Kidney tubule cell (primary cell): ENCODE data around the gene GALNT7.
"Not testable (repeated sequence)": the region's sequence is repeated elsewhere in the genome, so short reads cannot be mapped to it uniquely, and the experiment has no call there.

Experiments
- DNase-seq: peaks from one replicate; pipeline ENCODE4 v3.0.0-alpha.2; 2018; ENCODE audit warnings: low spot score

GALNT7 gene, protein sequence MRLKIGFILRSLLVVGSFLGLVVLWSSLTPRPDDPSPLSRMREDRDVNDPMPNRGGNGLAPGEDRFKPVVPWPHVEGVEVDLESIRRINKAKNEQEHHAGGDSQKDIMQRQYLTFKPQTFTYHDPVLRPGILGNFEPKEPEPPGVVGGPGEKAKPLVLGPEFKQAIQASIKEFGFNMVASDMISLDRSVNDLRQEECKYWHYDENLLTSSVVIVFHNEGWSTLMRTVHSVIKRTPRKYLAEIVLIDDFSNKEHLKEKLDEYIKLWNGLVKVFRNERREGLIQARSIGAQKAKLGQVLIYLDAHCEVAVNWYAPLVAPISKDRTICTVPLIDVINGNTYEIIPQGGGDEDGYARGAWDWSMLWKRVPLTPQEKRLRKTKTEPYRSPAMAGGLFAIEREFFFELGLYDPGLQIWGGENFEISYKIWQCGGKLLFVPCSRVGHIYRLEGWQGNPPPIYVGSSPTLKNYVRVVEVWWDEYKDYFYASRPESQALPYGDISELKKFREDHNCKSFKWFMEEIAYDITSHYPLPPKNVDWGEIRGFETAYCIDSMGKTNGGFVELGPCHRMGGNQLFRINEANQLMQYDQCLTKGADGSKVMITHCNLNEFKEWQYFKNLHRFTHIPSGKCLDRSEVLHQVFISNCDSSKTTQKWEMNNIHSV

DNA sequence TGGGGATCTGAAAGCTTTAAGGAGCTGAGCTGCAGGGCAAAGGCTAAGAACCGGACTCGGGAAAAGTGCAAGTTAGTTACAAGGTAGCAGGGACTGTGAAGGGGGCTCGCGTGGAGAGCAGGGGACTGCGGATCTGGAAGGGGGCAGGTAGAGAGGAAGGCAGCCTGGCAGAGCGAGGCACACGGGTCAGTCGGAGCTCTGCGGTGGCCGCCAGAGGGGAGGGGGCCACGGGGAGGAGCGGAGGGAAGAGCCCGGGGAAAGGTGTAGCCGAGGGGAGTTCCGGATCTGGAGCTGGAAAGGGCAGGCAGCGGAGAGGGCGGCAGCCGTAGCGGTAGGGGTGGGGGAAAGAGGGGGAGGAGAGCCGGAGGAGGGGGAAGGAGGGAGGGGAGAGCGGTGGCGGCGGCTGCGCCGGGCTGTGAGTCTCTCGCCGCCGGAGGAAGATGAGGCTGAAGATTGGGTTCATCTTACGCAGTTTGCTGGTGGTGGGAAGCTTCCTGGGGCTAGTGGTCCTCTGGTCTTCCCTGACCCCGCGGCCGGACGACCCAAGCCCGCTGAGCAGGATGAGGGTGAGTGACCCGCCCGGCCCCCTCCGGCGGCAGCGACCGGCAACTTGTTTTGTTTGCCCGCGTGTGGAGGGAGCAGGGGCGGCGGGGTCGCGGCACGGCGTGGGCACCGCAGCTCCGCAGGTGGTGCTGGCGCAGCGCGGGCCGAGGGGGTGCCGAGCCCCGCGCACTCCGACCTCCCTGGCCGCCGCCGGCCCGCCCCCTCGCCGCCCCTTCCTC is at the start of gene GALNT7:
Gene GALNT7, plus strand, starts transcription at position 416 of the 782 bp plus-strand sequence. Its CDS starts 25 bp downstream, at position 441.
- DNase-seq: peak; percentile 89

GRCh38 chr4:173118819-173119218 is 49.8 kb upstream of the GALNT7 start:
- DNase-seq: not testable (repeated sequence)

DNA sequence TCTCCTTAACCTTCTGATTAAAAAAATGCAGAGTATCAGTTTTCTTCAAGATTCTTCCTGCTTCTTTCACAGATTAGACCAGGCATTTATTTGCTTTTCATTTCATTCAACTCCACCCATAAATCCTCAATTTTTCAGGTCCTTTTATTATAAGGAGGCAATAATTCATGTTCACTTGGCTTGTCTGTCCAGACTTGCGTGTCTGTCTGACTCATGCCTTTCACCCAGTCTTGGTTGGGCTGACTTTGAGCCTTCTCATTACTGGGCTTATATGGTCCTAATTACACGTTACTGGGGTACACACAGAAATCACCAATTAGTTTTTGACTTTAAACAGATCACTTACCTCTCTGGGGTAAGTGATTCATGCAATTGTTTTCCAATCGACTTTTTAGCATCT is 48.8 kb upstream of the GALNT7 start:
- peak; percentile 45 for DNase-seq

DNA sequence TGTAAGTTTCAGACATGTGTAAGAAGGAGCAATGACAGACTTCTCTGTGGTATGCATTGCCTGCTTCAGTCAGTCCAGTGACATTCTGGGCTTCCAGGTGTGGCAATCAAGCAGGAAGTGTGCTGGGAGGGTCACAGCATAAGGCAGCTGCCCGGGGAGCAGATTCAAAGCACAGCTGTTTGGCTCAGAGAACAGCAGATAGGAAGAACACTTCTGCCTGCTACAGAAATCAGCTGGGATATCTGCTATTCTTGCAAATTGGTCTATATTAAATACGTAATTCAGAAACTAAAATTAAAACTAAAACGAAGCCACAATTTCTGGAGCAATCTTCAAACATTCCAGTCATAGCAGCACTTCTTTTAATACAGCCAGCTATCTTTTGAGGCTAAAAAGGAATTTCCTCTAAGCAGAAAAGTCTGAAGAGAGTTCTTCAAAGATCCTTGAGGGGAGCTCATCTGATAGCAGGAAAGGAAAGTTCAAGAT is 47.5 kb upstream of the GALNT7 start:
- DNase-seq: peak; percentile 82

- DNase-seq: no peak
Observed at GRCh38 chr4:173124209-173124865, 44.3 kb upstream of the GALNT7 start.

DNA sequence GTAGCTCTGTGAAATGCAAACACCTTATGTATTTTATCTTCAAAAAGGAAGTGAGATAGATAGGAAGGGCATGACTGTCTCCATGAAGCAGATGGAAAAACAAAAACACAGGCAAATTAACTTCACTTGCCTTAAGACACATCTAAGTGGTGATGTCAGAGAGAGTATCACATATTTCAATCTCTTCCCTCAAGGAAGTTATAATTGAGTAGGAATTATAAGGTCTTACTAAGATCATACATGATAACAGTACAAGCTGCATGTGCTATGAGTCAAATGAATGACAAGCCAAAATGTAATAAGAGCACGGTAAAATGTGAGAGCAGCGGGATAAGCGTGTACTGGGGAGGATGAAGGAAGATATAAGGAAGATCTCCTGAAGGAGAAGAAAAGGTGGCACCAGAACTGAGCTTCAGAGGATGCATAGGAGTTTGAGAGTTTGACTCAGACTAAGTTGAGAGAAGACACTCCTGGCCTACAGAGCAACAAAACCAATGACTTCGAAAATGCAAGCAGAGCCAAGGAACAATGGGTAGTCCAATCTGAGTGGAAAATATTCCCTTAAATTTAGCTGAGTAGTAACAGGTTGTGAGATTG is 43.3 kb upstream of the GALNT7 start:
- peak; percentile 32 for DNase-seq

DNA sequence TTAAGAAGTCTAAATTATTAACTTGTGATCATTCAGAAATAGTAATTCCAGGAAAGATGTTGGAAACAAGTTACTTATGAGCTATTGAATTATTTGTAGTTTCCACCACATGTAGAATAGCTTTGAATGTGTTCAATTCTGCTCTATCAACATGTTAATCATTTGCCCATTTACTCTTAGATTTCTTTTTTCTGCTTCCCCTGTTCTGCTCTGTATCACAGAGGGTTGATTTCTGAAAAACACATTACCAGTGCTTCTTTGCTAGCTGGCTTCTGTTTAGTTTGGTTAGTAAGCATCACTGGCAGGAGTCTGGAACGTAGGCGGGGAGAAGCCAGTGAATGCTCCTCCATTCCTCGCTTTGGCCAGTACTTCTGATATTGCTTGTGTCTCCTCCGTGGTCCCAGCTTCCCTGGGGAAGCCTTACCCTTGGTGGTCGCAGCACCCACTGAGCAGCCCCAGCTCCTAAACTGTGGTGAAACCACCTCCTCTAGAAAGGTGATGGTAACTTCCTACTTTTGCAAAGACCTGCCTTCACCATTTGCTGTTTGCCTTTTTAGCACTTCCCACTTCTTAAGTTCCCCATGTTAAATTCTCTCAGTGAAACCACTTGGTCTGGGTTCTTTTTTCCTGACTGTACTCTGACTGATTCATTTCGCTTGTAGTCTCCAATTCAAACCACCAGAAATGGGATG is 40.3 kb upstream of the GALNT7 start:
- no peak for DNase-seq

DNA sequence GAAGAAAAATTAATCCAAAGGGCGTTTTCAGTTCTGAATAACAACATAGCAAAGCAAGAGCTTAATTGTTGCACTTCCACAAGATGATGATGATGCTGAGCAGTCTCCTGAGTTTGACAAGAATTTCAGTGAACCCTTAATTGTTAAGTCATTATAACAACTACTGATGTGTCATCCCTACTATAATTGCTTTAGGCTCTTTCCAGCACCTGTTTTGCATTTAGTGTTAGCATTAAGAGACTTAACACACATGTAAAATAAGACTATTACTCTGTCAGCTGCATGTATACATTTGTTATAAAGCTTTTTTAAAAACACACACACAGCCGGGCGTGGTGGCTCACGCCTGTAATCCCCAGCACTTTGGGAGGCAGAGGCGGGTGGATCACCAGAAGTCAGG is 37.9 kb upstream of the GALNT7 start:
- DNase-seq: no peak

DNA sequence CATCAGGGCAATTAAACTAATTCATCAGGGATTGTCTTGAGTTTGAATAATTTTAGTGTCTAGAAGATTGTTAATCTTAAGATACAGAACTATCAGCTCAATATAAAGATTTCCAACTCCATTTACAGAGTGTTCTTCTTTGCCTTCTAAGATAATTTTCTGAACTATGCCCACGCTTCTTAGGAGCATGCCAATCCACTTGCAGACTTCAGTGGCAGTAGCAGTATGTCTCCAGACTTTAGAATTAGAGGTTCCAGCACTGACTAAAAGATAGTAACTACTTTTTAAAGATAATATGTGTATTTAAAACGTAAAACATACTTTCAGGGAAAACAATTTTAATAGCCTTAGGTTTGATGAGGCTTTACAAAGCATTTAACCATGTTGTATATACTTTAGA is 34.2 kb upstream of the GALNT7 start:
- no peak for DNase-seq

GRCh38 chr4:173135241-173135847 is 33.3 kb upstream of the GALNT7 start:
- peak; percentile 72 for DNase-seq

DNA sequence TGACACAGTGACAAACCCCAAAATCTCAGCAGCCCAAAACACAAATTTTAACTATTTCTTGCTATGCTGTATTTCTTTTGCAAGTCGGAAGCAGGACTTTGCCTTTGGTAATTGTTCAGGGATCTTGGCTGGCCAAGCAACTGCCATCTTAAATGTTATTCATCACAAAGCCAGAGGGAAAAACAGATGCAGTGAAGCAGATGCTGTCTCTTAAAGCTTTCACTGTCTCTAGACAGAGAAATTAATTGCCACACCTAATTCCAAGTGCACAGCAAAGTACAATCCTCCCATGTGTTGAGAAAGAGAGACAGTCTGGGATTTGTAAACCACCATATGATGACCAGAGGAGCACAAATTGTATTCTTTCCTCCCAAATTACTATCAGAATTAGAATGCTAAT is 30.0 kb upstream of the GALNT7 start:
- DNase-seq: no peak

DNA sequence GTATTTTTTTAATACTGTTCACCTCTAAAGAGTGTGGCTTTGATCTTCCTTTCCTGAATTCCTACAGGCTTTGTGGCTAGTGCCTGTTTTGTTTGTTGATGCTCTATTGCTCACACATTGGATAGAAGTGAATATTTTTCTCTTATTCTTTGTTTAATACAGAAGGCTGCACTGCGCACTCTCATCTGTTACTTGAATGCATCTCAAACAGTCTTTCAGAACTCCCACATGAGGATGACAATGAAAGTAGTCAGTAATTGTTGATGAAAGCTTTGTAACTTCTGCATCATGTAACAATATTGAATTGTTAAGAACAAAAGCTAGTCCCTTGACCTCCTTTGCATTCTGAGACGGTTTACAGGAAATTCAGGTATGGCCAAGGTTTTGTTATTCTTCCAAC is 29.1 kb upstream of the GALNT7 start:
- DNase-seq: no peak

DNA sequence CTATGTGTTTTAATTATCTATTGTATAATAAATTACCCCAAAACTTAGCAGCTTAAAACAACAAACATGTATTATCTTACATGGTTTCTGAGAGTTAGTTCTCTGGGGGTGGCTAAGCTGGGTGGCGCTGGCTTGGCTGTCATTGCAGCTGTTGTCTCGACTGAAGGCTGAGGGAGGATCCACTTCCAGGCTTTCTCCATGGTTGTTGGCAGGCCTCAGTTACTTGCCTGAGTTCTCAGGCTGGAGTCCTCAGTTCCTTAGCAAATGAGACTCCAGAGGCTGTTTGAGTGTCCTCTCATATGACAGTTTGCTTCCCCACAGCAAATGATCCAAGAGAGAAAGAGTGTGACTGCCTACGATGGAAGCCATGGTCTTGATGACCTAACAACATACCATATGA is 23.5 kb upstream of the GALNT7 start:
- no peak for DNase-seq

- peak; percentile 37 for DNase-seq
Observed at GRCh38 chr4:173146456-173146855, 22.2 kb upstream of the GALNT7 start.

GRCh38 chr4:173151496-173151895 is 17.1 kb upstream of the GALNT7 start:
- no peak for DNase-seq

- no peak for DNase-seq
Observed at GRCh38 chr4:173152104-173152503, 16.5 kb upstream of the GALNT7 start.

- no peak for DNase-seq
Observed at GRCh38 chr4:173153445-173153844, 15.2 kb upstream of the GALNT7 start.

DNA sequence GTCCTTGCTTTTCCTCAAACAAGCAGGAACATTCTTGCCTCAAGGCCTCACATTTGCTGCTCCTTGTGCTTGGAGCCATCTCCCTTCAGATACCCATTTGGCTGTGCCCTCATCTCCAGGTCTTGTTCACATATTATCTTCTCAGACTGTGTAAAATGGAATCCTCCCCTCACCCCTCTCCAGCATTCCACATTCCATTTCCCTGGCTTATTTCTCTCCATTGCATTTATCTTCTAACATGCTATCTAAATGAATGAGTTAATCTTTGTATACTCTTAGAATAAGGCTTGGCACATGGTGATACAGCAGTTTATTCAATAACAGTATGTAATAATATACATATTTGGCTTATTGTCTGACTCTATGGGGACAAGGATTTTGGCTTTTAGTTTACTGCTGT is 8.8 kb upstream of the GALNT7 start:
- DNase-seq: no peak

- no peak for DNase-seq
Observed at GRCh38 chr4:173160871-173161270, 7.7 kb upstream of the GALNT7 start.

GRCh38 chr4:173161311-173161710 is 7.3 kb upstream of the GALNT7 start:
- no peak for DNase-seq

GRCh38 chr4:173165706-173166105 is 2.9 kb upstream of the GALNT7 start:
- no peak for DNase-seq
